OCI-LY7 (cell line): Measurements from ENCODE around the gene IL1RAPL1. TPM values are rescaled to one million over a fixed set of nuclear protein-coding genes. Genes with fewer than 3 reads are reported as not detected.

Experiments used
- BruUV-seq: library from RNA; stranded (reverse); fragments of 400-500 nt; replicated peaks from 2 replicates; lab custom pipeline; 2021; lab: Mats Ljungman, UMichigan
- CTCF ChIA-PET: fragments of 300-600 bp; sonication (Branson Sonifier 250); formaldehyde crosslinking; loops from one replicate; lab custom pipeline; 2022; ENCODE audit warnings: antibody characterized with exemption; ENCODE audit not compliant: unreplicated experiment; lab: Charles Lee
- POLR2A ChIA-PET: fragments of 300-600 bp; sonication (Branson Sonifier 250); formaldehyde crosslinking; loops from one replicate; lab custom pipeline; 2022; ENCODE audit warnings: antibody characterized with exemption; lab: Charles Lee
- DNase-seq: peaks from one replicate; pipeline ENCODE4 v3.0.0-alpha.2; 2015; ENCODE audit warnings: low spot score
- H2AFZ ChIP-seq: fragments of 200-600 bp; sonication (generic), shearing (Covaris generic); 2 replicates; pipeline ENCODE4 v1.6.1; 2014; ENCODE audit warnings: mild to moderate bottlenecking, antibody characterized with exemption, low read length, moderate library complexity
- H3K27ac ChIP-seq: fragments of 200-600 bp; sonication (generic); 2 replicates; pipeline ENCODE4 v1.5.1; 2014; ENCODE audit warnings: mixed run types, low read depth, mild to moderate bottlenecking, moderate library complexity, low read length, inconsistent platforms; ENCODE audit not compliant: poor library complexity, severe bottlenecking
- H3K36me3 ChIP-seq: fragments of 200-600 bp; sonication (generic); 2 replicates; pipeline ENCODE4 v1.6.1; 2014; ENCODE audit warnings: mild to moderate bottlenecking, antibody characterized with exemption, low read length, moderate library complexity, mixed read lengths; ENCODE audit not compliant: insufficient read depth
- H3K4me1 ChIP-seq: fragments of 200-600 bp; sonication (generic); 2 replicates; pipeline ENCODE4 v1.5.1; 2014; ENCODE audit warnings: mild to moderate bottlenecking, low read length; ENCODE audit not compliant: insufficient read depth, poor library complexity, severe bottlenecking
- H3K4me2 ChIP-seq: fragments of 200-600 bp; sonication (generic); 2 replicates; pipeline ENCODE4 v1.6.1; 2014; ENCODE audit warnings: mild to moderate bottlenecking, low read length
- H3K4me3 ChIP-seq: fragments of 200-600 bp; sonication (generic); 2 replicates; pipeline ENCODE4 v1.5.1; 2014; ENCODE audit warnings: mild to moderate bottlenecking, low read depth, low read length; ENCODE audit not compliant: poor library complexity, severe bottlenecking
- H3K79me2 ChIP-seq: fragments of 200-600 bp; sonication (generic); 2 replicates; pipeline ENCODE4 v1.6.1; 2016; ENCODE audit warnings: low read depth, mild to moderate bottlenecking, low read length, moderate library complexity, mixed read lengths; ENCODE audit not compliant: insufficient read depth
- H3K9me2 ChIP-seq: fragments of 200-600 bp; sonication (generic); 2 replicates; pipeline ENCODE4 v1.6.1; 2016; ENCODE audit warnings: mild to moderate bottlenecking, low read length, mixed read lengths; ENCODE audit not compliant: insufficient read depth
- H3K9me3 ChIP-seq: fragments of 200-600 bp; sonication (generic); 2 replicates; pipeline ENCODE4 v1.6.1; 2014; ENCODE audit warnings: mild to moderate bottlenecking, mixed run types, low read length, mixed read lengths
- H4K20me1 ChIP-seq: fragments of 200-600 bp; sonication (generic); 2 replicates; pipeline ENCODE4 v1.6.1; 2014; ENCODE audit warnings: mild to moderate bottlenecking, antibody characterized with exemption, low read length, moderate library complexity, mixed read lengths; ENCODE audit not compliant: insufficient read depth
- CTCF ChIP-seq: fragments of 200-600 bp; sonication (generic); conservative IDR thresholded peaks from 2 replicates; pipeline ENCODE4 v1.5.1; 2014; ENCODE audit warnings: mild to moderate bottlenecking, antibody characterized with exemption, low read length, moderate library complexity, mixed read lengths
- EZH2phosphoT487 ChIP-seq: fragments of 200-600 bp; sonication (generic); IDR thresholded peaks from 2 replicates; pipeline ENCODE4 v1.6.1; 2018; ENCODE audit warnings: low read depth, borderline replicate concordance, mild to moderate bottlenecking, mixed run types, antibody characterized with exemption, low read length, moderate library complexity, mixed read lengths
- intact Hi-C: fragments of 100-400 bp; cut with micrococcal nuclease; formaldehyde crosslinking; loops from one replicate; pipeline ENCODE4 v1.10.0; 2022; ENCODE audit not compliant: unreplicated experiment
- total RNA-seq, 2 experiments: library from RNA; depleted of rRNA in 1 of 2; stranded (reverse); fragments of >200 nt in 1 of 2; shearing (Covaris generic) in 1 of 2; gene quantifications; 2 replicates each; pipeline ENCODE4 v1.2.3, GENCODE V29; 2014 to 2022

IL1RAPL1 gene
- total RNA-seq, 2 experiments from 2014 or later, result not detected

- TF ChIP-seq EZH2phosphoT487, result no peak
- no peak for TF ChIP-seq CTCF
- Histone ChIP-seq H3K4me3 (no peak overlapping the region), H2AFZ (no peak overlapping the region), H3K9me2 (no peaks in the 10 kb centered on the region), H3K4me1 (no peaks in the 10 kb centered on the region), H4K20me1 (no peaks in the 10 kb centered on the region), H3K36me3 (no peaks in the 10 kb centered on the region), H3K79me2 (no peaks in the 10 kb centered on the region), H3K4me2 (no peak overlapping the region), H3K27ac (no peak overlapping the region), H3K9me3 (no peaks in the 10 kb centered on the region)
- no peak for DNase-seq
- BruUV-seq, result no TSS peak
- ChIA-PET POLR2A (no interaction called here), CTCF (no interaction called here)
- intact Hi-C loops, result no loop called here
Observed at GRCh38 chrX:29659911-29660310, 1072.7 kb downstream of the IL1RAPL1 start.

GRCh38 chrX:29661290-29661689 is 1074.0 kb downstream of the IL1RAPL1 start:
- no peak for DNase-seq
- H3K4me1 ChIP-seq, result no peaks in the 10 kb centered on the region
- no peak overlapping the region for H3K4me2 ChIP-seq
- H2AFZ ChIP-seq, result no peak overlapping the region
- H3K9me3 ChIP-seq, result no peaks in the 10 kb centered on the region
- H4K20me1 ChIP-seq, result no peaks in the 10 kb centered on the region
- no TSS peak for BruUV-seq
- no peaks in the 10 kb centered on the region for H3K79me2 ChIP-seq
- no peaks in the 10 kb centered on the region for H3K9me2 ChIP-seq
- TF ChIP-seq EZH2phosphoT487, result no peak
- H3K4me3 ChIP-seq, result no peak overlapping the region
- POLR2A ChIA-PET, result no interaction called here
- H3K27ac ChIP-seq, result no peak overlapping the region
- intact Hi-C loops, result no loop called here
- CTCF ChIA-PET, result no interaction called here
- H3K36me3 ChIP-seq, result no peaks in the 10 kb centered on the region

GRCh38 chrX:29662101-29662500 is 1074.9 kb downstream of the IL1RAPL1 start:
- H3K79me2 ChIP-seq, result no peaks in the 10 kb centered on the region
- ChIA-PET POLR2A (no interaction called here), CTCF (no interaction called here)
- BruUV-seq, result no TSS peak
- H3K4me1 ChIP-seq, result no peaks in the 10 kb centered on the region
- no peaks in the 10 kb centered on the region for H3K9me2 ChIP-seq
- H3K9me3 ChIP-seq, result no peaks in the 10 kb centered on the region
- intact Hi-C loops, result no loop called here
- H3K4me3 ChIP-seq, result no peak overlapping the region
- TF ChIP-seq EZH2phosphoT487 (no peak), CTCF (no peak)
- H3K4me2 ChIP-seq, result no peak overlapping the region
- no peak for DNase-seq
- H3K27ac ChIP-seq, result no peak overlapping the region
- no peak overlapping the region for H2AFZ ChIP-seq
- no peaks in the 10 kb centered on the region for H3K36me3 ChIP-seq
- H4K20me1 ChIP-seq, result no peaks in the 10 kb centered on the region
